Stimulated activated CD4-positive, alpha-beta T cell treated with anti-CD3 and anti-CD28 coated beads, Interleukin-1b, Interleukin-23, amount 100 ng/mL, for 24 hours (primary cell): ENCODE results near the gene SLC7A1.

Experiments used
- DNase-seq, 4 experiments: peaks; one replicate each; pipeline ENCODE4 v3.0.0-alpha.2; 2020; ENCODE audit warnings: low read depth in 4 of 4, low spot score in 1 of 4

The SLC7A1 gene

GRCh38 chr13:29459813-29460355 lies 135.6 kb downstream of the SLC7A1 start:
- no peak for DNase-seq
